Activated naive CD8-positive, alpha-beta T cell treated with anti-CD3 and anti-CD28 coated beads, Interleukin-2, amount 10 ng/mL, durations not matched to agents 7 days and 5 days (primary cell): ENCODE results near the gene OR2T4. TPM values are rescaled to one million over a fixed set of nuclear protein-coding genes. Genes with fewer than 3 reads are reported as not detected.

Experiments used
- ATAC-seq: fragments of 150-1000 bp; cut with Tn5 transposase; one replicate; pipeline ENCODE4 v1.10.0; 2021; ENCODE audit warnings: low read depth, moderate library complexity
- POLR2A ChIA-PET: fragments of 350-600 bp; sonication (Branson Sonifier 250); formaldehyde crosslinking; loops from one replicate; lab custom pipeline; 2021; ENCODE audit warnings: antibody characterized with exemption; lab: Charles Lee
- DNase-seq: peaks from one replicate; pipeline ENCODE4 v3.0.0; 2021
- H3K27ac Mint-ChIP-seq: one replicate; pipeline ENCODE4 v1.8.0; 2022; ENCODE audit warnings: mild to moderate bottlenecking, mixed read lengths
- H3K27me3 Mint-ChIP-seq: one replicate; pipeline ENCODE4 v1.8.0; 2022; ENCODE audit warnings: mild to moderate bottlenecking, moderate library complexity, mixed read lengths
- H3K36me3 Mint-ChIP-seq: one replicate; pipeline ENCODE4 v1.8.0; 2021; ENCODE audit warnings: mild to moderate bottlenecking, mixed read lengths
- H3K4me1 Mint-ChIP-seq: one replicate; pipeline ENCODE4 v1.8.0; 2021; ENCODE audit warnings: mixed read lengths
- H3K4me3 Mint-ChIP-seq: one replicate; pipeline ENCODE4 v1.8.0; 2022; ENCODE audit warnings: mild to moderate bottlenecking, moderate library complexity, mixed read lengths
- H3K9me3 Mint-ChIP-seq: one replicate; pipeline ENCODE4 v1.8.0; 2021; ENCODE audit warnings: mixed read lengths
- total RNA-seq, 2 experiments: library from RNA; stranded (reverse); gene quantifications; one replicate each; pipeline ENCODE4 v1.2.3, GENCODE V29; 2021

The OR2T4 gene
- total RNA-seq, 2 experiments from 2014 or later, result not detected

DNA sequence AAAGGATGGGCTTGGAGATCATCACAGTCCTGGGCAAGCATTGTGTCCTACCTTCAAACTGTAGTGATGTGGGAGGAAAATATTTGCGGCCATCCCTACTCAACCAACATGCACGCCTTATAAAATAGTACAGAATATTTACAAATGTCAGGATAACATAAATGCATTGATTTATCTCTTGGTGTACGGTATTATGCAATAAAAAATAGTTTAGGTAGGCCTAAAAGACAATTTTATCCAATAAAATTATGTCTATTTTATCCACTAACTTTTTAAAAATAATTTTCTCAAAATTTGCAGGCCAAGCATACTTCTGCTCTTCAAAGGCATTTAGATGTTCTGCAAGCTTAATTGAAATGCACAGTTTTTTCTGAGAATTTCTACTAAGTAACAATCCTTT, 41.3 kb downstream of the OR2T4 start, which contains the start of gene OR2T1:
TSS of gene OR2T1 (plus strand) at position 301 of the 400 bp plus-strand sequence. CDS start 3,100 bp downstream, outside the sequence.
- Mint-ChIP-seq H3K4me1 (peaks cover 10% of the 10 kb centered on the region), H3K4me3 (no peak within 1 kb of the TSS), H3K9me3 (peaks cover 2% of the 10 kb centered on the region), H3K27me3 (no peaks in the 10 kb centered on the region), H3K36me3 (no peaks in the 10 kb centered on the region), H3K27ac (no peak within 1 kb of the TSS)
- ATAC-seq (no peak), DNase-seq (no peak)
- POLR2A ChIA-PET, result no interaction called here

- DNase-seq, result no peak
Measured at GRCh38 chr1:248404024-248404423, 42.6 kb downstream of the OR2T4 start.

DNA sequence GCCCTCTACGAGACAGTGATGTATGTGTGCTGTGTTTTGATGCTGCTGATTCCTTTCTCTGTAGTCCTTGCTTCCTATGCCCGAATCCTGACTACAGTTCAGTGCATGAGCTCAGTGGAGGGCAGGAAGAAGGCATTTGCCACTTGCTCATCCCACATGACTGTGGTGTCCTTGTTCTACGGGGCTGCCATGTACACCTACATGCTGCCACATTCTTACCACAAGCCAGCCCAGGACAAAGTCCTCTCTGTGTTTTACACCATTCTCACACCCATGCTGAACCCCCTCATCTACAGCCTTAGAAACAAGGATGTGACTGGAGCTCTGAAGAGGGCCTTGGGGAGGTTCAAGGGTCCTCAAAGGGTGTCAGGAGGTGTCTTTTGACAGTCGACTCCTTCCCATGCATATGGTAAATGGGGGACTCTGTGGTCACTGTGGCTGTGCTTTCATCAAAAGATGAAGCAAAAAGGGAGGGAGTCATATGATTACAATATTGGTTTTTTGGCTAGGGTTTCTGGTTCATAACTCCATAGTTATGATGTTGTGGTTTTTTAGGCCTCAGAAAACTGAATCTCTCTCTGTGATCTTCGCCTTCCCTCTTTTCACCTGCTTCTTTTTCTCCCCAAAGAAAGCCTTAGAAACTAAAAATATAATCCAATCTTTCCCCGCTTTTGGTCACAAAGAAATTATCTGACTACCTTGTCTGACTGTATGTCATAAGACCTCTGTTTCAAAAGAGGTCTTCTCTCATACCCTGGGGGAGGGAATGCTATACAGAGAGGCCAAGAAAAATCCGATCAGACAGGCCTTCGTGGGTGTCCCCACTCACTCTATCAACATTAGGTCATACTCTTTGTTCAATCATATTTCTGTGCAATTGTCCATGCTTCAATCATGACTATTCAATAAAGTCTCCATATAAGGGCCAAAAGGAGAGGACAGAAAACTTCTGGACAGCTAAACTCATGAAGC, 45.5 kb downstream of the OR2T4 start:
- Mint-ChIP-seq H3K27ac (no peak overlapping the region), H3K27me3 (no peaks in the 10 kb centered on the region), H3K36me3 (peaks cover 1% of the 10 kb centered on the region), H3K9me3 (peaks cover 9% of the 10 kb centered on the region), H3K4me3 (no peak overlapping the region), H3K4me1 (peaks cover 10% of the 10 kb centered on the region)
- no peak for DNase-seq
- peak; percentile 26 for ATAC-seq
- POLR2A ChIA-PET, result no interaction called here

More at GRCh38 chr1:248404024-248404423, 42.6 kb downstream of the OR2T4 start:
- POLR2A ChIA-PET, result no interaction called here
- Mint-ChIP-seq H3K27ac (no peak overlapping the region), H3K9me3 (peaks cover 2% of the 10 kb centered on the region), H3K36me3 (no peaks in the 10 kb centered on the region), H3K4me1 (peaks cover 10% of the 10 kb centered on the region), H3K27me3 (no peaks in the 10 kb centered on the region), H3K4me3 (no peak overlapping the region)
- no peak for ATAC-seq

Other genes starting within 250 kb of the OR2T4 start
- not detected for gene OR2M5, start 216.5 kb upstream of the OR2T4 start, total RNA-seq
- not detected for gene OR2M2, start 186.8 kb upstream of the OR2T4 start, total RNA-seq
- gene OR2M3, start 164.4 kb upstream of the OR2T4 start, total RNA-seq, result not detected
- not detected for gene OR2M4, start 130.2 kb upstream of the OR2T4 start, total RNA-seq
- not detected for gene OR2T33, start 83.7 kb upstream of the OR2T4 start, total RNA-seq
- gene OR2T12, start 58.2 kb upstream of the OR2T4 start, total RNA-seq, result not detected
- not detected for gene OR2M7, start 37.1 kb upstream of the OR2T4 start, total RNA-seq
- not detected for gene OR14C36, start 12.9 kb upstream of the OR2T4 start, total RNA-seq
- gene OR2T6, start 14.1 kb downstream of the OR2T4 start, total RNA-seq, result not detected
- gene OR2T1, start 41.4 kb downstream of the OR2T4 start, total RNA-seq, result not detected
- gene OR2T2, start 84.0 kb downstream of the OR2T4 start, total RNA-seq, result not detected
- not detected for gene OR2T3, start 111.7 kb downstream of the OR2T4 start, total RNA-seq
- gene OR2T5, start 126.9 kb downstream of the OR2T4 start, total RNA-seq, result not detected
- gene OR2G6, start 146.4 kb downstream of the OR2T4 start, total RNA-seq, result not detected
- not detected for gene OR2T29, start 201.1 kb downstream of the OR2T4 start, total RNA-seq
- not detected for gene OR2T34, start 213.1 kb downstream of the OR2T4 start, total RNA-seq
- not detected for gene OR2T10, start 236.0 kb downstream of the OR2T4 start, total RNA-seq